ENCODE results near the gene EVI5L. TPM values are rescaled to one million over a fixed set of nuclear protein-coding genes. Genes with fewer than 3 reads are reported as not detected.

Gene EVI5L
- total RNA-seq, 1 donor from 2014 or later = 15.5 TPM

DNA sequence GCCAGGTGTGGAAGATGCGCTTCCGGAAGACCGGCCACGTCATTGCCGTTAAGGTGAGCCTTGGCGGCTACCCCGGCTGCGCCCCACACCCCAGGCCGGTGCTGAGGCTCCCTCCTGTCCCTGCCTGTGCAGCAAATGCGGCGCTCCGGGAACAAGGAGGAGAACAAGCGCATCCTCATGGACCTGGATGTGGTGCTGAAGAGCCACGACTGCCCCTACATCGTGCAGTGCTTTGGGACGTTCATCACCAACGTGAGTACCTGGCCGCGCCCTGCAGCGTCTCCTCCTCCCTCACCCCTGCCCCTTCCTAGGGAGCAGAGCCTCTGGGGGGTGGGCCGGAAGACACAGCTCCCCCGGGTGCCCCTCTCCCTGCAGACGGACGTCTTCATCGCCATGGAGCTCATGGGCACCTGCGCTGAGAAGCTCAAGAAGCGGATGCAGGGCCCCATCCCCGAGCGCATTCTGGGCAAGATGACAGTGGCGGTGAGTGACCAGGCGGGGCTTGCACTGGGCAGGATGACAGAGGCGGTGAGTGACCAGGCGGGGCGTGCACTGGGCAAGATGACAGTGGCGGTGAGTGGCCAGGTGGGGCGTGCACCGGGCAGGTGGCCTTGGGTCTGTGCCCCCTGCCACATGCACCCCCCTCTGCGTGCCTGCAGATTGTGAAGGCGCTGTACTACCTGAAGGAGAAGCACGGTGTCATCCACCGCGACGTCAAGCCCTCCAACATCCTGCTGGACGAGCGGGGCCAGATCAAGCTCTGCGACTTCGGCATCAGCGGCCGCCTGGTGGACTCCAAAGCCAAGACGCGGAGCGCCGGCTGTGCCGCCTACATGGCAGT lies 80.5 kb downstream of the EVI5L start:
- Histone ChIP-seq H3K4me3 (no peak overlapping the region), H3K27me3 (peaks cover 8% of the 10 kb centered on the region), H3K9me3 (no peaks in the 10 kb centered on the region), H3K4me1 (peaks cover 3% of the 10 kb centered on the region), H3K36me3 (peaks cover 39% of the 10 kb centered on the region), H3K27ac (no peak overlapping the region)
- DNase-seq (peak; percentile 64), ATAC-seq (no peak)
- TF ChIP-seq, protein P1, sequence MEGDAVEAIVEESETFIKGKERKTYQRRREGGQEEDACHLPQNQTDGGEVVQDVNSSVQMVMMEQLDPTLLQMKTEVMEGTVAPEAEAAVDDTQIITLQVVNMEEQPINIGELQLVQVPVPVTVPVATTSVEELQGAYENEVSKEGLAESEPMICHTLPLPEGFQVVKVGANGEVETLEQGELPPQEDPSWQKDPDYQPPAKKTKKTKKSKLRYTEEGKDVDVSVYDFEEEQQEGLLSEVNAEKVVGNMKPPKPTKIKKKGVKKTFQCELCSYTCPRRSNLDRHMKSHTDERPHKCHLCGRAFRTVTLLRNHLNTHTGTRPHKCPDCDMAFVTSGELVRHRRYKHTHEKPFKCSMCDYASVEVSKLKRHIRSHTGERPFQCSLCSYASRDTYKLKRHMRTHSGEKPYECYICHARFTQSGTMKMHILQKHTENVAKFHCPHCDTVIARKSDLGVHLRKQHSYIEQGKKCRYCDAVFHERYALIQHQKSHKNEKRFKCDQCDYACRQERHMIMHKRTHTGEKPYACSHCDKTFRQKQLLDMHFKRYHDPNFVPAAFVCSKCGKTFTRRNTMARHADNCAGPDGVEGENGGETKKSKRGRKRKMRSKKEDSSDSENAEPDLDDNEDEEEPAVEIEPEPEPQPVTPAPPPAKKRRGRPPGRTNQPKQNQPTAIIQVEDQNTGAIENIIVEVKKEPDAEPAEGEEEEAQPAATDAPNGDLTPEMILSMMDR (IDR thresholded peaks at IDR 0.05) = no peak
- intact Hi-C loops (cut with DNase I) = no loop called here

DNA sequence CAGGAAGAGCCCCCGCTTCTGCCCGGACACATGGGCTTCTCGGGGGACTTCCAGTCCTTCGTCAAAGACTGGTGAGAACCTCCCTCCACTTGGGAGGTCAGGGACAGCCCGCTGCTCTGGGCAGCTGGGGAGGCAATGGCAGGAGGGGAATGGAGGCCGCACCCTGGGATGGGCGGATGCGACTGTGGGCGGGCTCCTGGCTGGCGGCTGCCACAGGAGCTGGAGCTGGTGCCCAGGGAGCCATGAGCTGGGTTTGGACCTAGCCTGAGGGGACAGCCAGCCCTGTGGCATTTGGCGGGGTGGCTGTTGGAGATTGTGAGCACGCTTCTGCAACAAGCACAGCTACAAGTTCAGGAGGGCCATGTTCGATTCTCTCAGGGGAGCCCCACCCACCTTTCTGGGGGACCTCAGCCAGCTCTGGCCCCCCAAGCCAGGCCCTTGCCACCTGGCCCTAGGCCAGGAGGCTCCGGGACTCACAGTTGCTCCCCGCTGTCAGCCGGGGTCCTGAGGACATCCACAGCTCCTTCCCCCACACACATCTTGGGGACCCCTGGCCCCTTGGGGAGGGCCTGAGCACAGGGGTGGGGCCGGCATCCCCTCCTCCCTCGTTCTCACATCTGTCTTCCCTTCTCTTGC lies 81.6 kb downstream of the EVI5L start:
- DNase-seq = no peak
- TF ChIP-seq, protein P1 (IDR thresholded peaks at IDR 0.05) = no peak
- peaks cover 14% of the 10 kb centered on the region for H3K27me3 ChIP-seq
- ATAC-seq = no peak
- peaks cover 6% of the 10 kb centered on the region for H3K4me1 ChIP-seq
- no peaks in the 10 kb centered on the region for H3K9me3 ChIP-seq
- H3K4me3 ChIP-seq = no peak overlapping the region
- intact Hi-C loops (cut with DNase I) = no loop called here
- no peak overlapping the region for H3K27ac ChIP-seq
- H3K36me3 ChIP-seq = peaks cover 39% of the 10 kb centered on the region

DNA sequence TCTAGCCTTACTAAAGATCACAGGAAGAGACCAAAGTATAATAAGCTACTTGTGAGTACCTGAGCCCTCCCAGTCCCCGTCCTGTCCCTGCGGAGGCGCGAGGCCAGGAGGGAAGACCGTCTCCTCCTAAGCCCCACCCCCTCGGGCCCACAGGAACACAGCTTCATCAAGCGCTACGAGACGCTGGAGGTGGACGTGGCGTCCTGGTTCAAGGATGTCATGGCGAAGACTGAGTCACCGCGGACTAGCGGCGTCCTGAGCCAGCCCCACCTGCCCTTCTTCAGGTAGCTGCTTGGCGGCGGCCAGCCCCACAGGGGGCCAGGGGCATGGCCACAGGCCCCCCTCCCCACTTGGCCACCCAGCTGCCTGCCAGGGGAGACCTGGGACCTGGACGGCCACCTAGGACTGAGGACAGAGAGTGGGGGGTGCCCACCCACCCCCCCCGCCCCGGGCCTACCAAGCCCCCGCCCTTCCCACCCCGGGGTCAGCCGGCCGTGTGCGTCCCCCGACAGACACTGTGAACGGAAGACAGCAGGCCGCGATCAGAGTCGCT lies 82.2 kb downstream of the EVI5L start:
- peaks cover 10% of the 10 kb centered on the region for H3K4me1 ChIP-seq
- H3K27me3 ChIP-seq = peaks cover 16% of the 10 kb centered on the region
- TF ChIP-seq, protein P1 (IDR thresholded peaks at IDR 0.05) = no peak
- H3K9me3 ChIP-seq = no peaks in the 10 kb centered on the region
- no peak overlapping the region for H3K4me3 ChIP-seq
- ATAC-seq = no peak
- H3K27ac ChIP-seq = no peak overlapping the region
- peak; percentile 61 for DNase-seq
- intact Hi-C loops (cut with DNase I) = no loop called here
- peaks cover 39% of the 10 kb centered on the region for H3K36me3 ChIP-seq

DNA sequence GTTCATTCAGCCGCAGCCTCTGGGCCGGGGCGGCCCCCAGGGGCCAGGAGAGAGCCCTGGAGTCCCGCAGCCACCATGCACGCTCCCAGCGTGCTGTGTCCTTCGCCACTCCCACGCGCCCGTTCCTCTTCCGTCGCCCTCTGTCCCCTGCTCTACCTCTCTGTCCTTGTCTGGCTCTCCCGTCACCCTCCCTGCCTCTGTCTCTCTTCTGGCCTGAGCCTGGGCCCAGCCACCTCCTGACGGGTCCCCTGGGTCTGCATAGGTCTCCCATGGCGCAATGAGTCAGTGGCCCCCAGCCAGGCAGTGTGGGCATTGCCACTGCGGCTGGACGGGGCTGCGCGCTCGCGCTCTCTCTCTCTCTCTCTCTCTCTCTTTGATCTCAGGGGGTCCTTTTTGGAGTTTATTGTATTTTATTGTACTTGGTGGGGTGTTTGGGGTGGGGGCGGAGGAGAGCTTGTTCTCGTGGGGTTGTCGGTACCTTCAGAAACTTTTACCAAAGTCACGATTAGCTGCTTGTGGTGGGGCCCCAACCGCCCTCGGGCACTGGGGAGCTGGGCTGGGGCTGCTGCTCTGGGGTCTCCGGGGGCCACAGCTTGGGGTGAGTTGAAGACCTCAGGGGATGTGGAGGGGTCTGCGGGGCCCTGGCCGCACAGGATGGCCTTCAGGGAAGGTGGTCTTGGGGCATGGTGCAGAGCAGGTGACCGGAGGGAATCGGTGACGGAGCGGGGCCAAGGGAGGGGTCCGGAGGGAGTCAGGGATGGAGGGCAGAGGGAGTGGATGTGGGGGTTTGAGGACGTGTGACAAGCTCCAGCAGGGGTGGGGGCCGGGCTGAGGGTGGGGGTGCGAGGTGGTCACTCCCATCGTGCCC lies 82.9 kb downstream of the EVI5L start:
- peaks cover 39% of the 10 kb centered on the region for H3K36me3 ChIP-seq
- peaks cover 19% of the 10 kb centered on the region for H3K27me3 ChIP-seq
- intact Hi-C loops (cut with DNase I) = no loop called here
- no peaks in the 10 kb centered on the region for H3K9me3 ChIP-seq
- DNase-seq = peak; percentile 63
- ATAC-seq = no peak
- no peak overlapping the region for H3K27ac ChIP-seq
- peaks cover 17% of the 10 kb centered on the region for H3K4me1 ChIP-seq
- H3K4me3 ChIP-seq = no peak overlapping the region
- TF ChIP-seq, protein P1 (IDR thresholded peaks at IDR 0.05) = no peak

DNA sequence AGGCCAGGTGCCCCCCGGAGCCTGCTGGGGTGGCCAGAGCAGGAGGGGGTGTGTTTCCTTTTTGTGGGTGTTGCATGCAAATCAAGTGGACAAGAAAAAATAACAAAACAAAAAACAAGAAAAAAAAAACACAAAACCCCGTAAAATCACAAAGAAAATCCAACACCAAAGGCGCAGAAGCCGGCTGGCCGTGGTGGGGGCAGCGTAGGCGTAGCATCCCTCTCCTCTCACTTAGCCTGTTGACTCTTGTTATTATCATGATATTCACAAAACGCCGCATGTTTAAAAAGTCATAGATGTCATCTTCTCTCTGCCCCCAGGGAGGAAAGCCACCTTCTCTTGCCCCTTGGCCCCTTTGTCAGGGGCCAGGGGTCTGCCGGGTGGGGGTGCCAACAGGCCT lies 83.6 kb downstream of the EVI5L start:
- DNase-seq = no peak
- Histone ChIP-seq H3K9me3 (no peaks in the 10 kb centered on the region), H3K4me3 (no peak overlapping the region), H3K36me3 (peaks cover 39% of the 10 kb centered on the region), H3K27ac (no peak overlapping the region), H3K27me3 (peaks cover 26% of the 10 kb centered on the region), H3K4me1 (peaks cover 19% of the 10 kb centered on the region)
- no peak for ATAC-seq
- TF ChIP-seq, protein P1 (IDR thresholded peaks at IDR 0.05) = no peak
- intact Hi-C loops (cut with DNase I) = no loop called here
